RPMI8226 (cell line): ENCODE results near the gene RNF217.
"Not testable (repeated sequence)": the region's sequence is repeated elsewhere in the genome, so short reads cannot be mapped to it uniquely, and the experiment has no call there.

Experiments used
- DNase-seq: peaks from one replicate; pipeline ENCODE4 v3.0.0-alpha.2; 2015

RNF217 gene

GRCh38 chr6:124961777-124962638, at the start of gene RNF217:
TSS of gene RNF217 (plus strand) at chr6:124962437. CDS start at chr6:124962545, 108 bp downstream.
- DNase-seq, result no peak

GRCh38 chr6:124913056-124913455, 49.2 kb upstream of the RNF217 start:
- DNase-seq, result no peak

- DNase-seq, result no peak
Measured at GRCh38 chr6:124917769-124918168, 44.5 kb upstream of the RNF217 start.

- not testable (repeated sequence) for DNase-seq
Measured at GRCh38 chr6:124919703-124920102, 42.5 kb upstream of the RNF217 start.

GRCh38 chr6:124924333-124924759, 37.9 kb upstream of the RNF217 start:
- DNase-seq, result no peak

- DNase-seq, result no peak
Measured at GRCh38 chr6:124926435-124926834, 35.8 kb upstream of the RNF217 start.

GRCh38 chr6:124927806-124928205, 34.4 kb upstream of the RNF217 start:
- DNase-seq, result no peak

- DNase-seq, result no peak
Measured at GRCh38 chr6:124928851-124929250, 33.4 kb upstream of the RNF217 start.

- no peak for DNase-seq
Measured at GRCh38 chr6:124937645-124938044, 24.6 kb upstream of the RNF217 start.

GRCh38 chr6:124941259-124941658, 21.0 kb upstream of the RNF217 start:
- no peak for DNase-seq

GRCh38 chr6:124943658-124944057, 18.6 kb upstream of the RNF217 start:
- DNase-seq, result no peak

- no peak for DNase-seq
Measured at GRCh38 chr6:124947971-124948451, 14.2 kb upstream of the RNF217 start.

GRCh38 chr6:124949706-124950105, 12.5 kb upstream of the RNF217 start:
- no peak for DNase-seq

- no peak for DNase-seq
Measured at GRCh38 chr6:124953808-124954207, 8.4 kb upstream of the RNF217 start.

GRCh38 chr6:124955108-124955856, 7.0 kb upstream of the RNF217 start:
- no peak for DNase-seq

- no peak for DNase-seq
Measured at GRCh38 chr6:124956018-124956417, 6.2 kb upstream of the RNF217 start.

- DNase-seq, result no peak
Measured at GRCh38 chr6:124958149-124958548, 4.1 kb upstream of the RNF217 start.

- DNase-seq, result no peak
Measured at GRCh38 chr6:124958759-124959354, 3.4 kb upstream of the RNF217 start.

GRCh38 chr6:124960757-124961463, 1.3 kb upstream of the RNF217 start:
- DNase-seq, result no peak

- no peak for DNase-seq
Measured at GRCh38 chr6:124961464-124961776, 817 bp upstream of the RNF217 start.

- no peak for DNase-seq
Measured at GRCh38 chr6:124962639-124963415, 590 bp downstream of the RNF217 start.

GRCh38 chr6:124963416-124963785, 1.2 kb downstream of the RNF217 start:
- DNase-seq, result no peak
